Endometrial microvascular endothelial cells (primary cell): Measurements from ENCODE around the gene F12. TPM values are rescaled to one million over a fixed set of nuclear protein-coding genes. Genes with fewer than 3 reads are reported as not detected.

ENCODE experiments used
- total RNA-seq: library from RNA; depleted of rRNA; stranded (reverse); fragments of >200 nt; gene quantifications from one replicate; pipeline ENCODE4 v1.2.3, GENCODE V29; 2015; ENCODE audit errors: inconsistent ontology term

Gene F12
- total RNA-seq, 1 donor from 2014 or later = 0.28 TPM

Other genes with a start within 250 kb of the F12 start
- gene RAB24, start 105.8 kb downstream of the F12 start, total RNA-seq = 20.3 TPM
- 226 TPM for gene PRELID1, start 105.8 kb downstream of the F12 start, total RNA-seq
- gene MXD3, start 97.7 kb downstream of the F12 start, total RNA-seq = 48.7 TPM
- 318 TPM for gene LMAN2, start 57.9 kb downstream of the F12 start, total RNA-seq
- 7.2 TPM for gene RGS14, start 51.6 kb downstream of the F12 start, total RNA-seq
- gene SLC34A1, start 25.1 kb downstream of the F12 start, total RNA-seq = not detected
- gene PFN3, start 8.9 kb downstream of the F12 start, total RNA-seq = not detected
- gene GRK6, start 17.1 kb upstream of the F12 start, total RNA-seq = 50.9 TPM
- gene PRR7, start 37.2 kb upstream of the F12 start, total RNA-seq = 11.2 TPM
- 286 TPM for gene DBN1, start 64.1 kb upstream of the F12 start, total RNA-seq
- 224 TPM for gene PDLIM7, start 88.0 kb upstream of the F12 start, total RNA-seq
- 3.0 TPM for gene DOK3, start 100.3 kb upstream of the F12 start, total RNA-seq
- gene DDX41, start 107.4 kb upstream of the F12 start, total RNA-seq = 163 TPM
- 32.3 TPM for gene FAM193B, start 145.0 kb upstream of the F12 start, total RNA-seq
- gene TMED9, start 182.6 kb upstream of the F12 start, total RNA-seq = 170 TPM
- gene B4GALT7, start 190.6 kb upstream of the F12 start, total RNA-seq = 44.8 TPM